ENCODE results near the gene RBM39.
A peak's percentile ranks its signal among the peaks of the same experiment; 100 is the strongest.
"Not testable (repeated sequence)": the region's sequence is repeated elsewhere in the genome, so short reads cannot be mapped to it uniquely, and the experiment has no call there.

Gene RBM39

DNA sequence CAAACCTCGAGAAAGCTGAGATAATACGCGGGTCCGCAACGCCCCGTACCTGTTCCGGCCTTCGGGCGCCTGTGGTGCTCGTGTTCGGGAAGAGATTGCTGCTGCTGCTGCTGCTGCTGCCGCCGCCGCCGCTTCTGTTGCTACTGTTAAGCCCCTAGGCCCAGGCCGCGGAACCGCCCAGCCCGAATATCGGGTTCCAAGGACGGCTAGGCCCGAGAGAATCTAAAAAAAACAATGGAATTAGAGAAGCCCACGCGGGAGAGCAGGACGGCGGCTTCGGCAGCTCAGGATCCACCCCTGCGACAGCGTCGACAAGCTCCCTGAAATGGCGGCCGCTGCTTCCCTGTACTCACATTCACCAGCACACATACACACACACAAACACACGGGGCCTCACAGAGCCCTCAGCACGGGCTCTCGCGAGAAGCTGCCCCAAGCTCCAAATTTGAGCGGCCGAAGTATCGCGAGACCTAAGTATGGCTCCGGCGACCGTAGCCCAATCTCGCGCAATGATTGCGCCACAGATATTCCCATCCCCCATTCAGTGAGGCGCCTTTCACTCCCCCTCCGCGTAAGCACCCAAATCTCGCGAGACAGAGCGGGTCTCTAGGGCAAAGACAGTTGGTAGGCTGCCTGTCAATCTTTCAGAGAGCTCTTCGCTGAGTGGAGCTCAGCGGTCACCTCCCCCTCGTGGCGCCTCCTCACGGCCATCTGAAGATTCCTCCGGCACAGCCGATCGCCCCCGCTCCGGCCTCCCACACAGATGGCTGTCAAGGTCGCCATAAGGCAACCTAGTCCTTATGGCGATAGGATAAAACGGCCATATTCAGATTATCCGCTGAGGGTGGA lies at the start of gene RBM39:
Gene RBM39 (minus strand): TSS at position 369 of the 849 bp plus-strand sequence. CDS start 1,386 bp downstream, outside the sequence.
- peak; percentile 99 for DNase-seq

DNA sequence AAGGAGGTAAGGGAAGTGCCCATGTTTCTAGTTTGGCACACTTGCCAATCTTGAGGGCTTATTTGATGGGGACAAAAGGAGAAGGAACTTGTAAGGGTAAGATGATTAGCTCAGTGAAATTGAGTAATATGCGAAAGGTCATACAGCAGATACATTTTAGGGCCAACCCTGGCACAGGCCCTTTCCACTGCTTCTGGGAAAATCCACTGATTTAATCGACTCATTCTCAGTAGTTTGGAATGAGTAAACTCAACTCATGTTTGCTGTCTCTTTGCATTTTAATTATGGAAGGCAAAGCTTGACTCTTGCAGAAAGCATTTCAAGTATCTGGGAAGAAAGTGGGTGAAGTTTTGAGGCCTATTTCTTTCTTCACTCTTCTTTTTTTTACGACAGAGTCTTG lies 49.8 kb upstream of the RBM39 start:
- no peak for DNase-seq

DNA sequence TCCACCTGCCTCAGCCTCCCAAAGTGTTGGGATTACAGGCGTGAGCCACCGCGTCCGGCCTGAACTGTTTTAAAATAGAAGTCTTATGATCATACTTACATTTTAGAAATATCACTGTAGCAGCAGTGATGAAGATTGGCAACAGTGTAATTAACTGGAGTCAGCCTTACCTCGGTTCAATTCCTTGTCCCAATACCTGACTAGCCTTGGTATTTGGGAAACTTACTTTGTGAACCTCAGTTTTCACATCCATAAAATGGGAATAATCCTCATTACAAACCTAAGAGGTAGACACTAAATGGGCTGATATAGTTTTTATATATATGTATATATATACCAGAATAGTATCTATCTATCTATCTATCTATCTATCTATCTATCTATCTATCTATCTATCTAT lies 49.0 kb upstream of the RBM39 start:
- DNase-seq = no peak

DNA sequence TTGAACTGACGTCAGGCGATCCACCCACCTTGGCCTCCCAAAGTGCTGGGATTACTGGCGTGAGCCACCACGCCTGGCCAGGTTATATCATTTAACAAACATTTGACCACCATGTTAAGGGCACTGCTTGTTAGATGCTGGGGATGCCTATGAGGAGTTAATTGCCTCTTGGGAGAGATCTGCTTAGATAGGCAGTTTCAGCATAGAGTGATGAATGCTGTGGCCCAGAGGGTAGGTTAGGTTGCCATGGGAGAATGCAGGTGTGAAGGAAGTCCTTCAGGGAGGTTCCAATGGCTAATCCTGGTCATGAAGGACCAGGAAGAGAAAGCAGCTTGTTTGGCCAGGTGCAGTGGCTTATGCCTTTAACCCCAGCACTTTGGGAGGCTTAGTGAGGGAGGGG lies 46.7 kb upstream of the RBM39 start:
- no peak for DNase-seq

DNA sequence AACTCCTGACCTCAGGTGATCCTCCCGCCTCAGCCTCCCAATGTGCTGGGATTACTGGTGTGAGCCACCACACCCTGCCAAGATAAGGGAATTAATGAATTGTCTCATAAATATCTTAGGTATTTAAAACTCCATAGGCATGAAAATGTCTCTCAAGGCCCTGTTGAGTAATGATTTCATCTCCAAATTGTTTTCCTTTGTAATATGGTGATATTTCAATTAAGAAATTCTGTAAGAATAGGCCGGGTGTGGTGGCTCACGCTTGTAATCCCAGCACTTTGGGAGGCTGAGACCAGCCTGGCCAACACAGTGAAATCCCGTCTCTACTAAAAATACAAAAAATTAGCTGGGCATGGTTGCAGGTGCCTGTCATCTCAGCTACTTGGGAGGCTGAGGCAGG lies 43.5 kb upstream of the RBM39 start:
- DNase-seq = not testable (repeated sequence)

DNA sequence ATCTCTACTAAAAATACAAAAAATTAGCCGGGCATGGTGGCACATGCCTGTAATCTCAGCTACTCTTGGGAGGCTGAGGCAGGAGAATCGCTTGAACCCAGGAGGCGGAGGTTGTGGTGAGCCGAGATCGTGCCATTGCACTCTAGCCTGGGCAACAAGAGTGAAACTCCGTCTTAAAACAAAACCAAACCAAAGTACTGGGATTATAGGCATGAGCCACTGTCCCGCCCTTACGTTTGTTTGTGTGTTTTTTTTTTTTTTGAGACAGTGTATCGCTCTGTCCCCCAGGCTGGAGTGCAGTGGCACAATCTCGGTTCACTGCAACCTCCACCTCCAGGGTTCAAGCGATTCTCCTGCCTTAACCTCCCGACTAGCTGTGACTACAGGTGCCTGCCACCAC lies 41.8 kb upstream of the RBM39 start:
- DNase-seq = not testable (repeated sequence)

DNA sequence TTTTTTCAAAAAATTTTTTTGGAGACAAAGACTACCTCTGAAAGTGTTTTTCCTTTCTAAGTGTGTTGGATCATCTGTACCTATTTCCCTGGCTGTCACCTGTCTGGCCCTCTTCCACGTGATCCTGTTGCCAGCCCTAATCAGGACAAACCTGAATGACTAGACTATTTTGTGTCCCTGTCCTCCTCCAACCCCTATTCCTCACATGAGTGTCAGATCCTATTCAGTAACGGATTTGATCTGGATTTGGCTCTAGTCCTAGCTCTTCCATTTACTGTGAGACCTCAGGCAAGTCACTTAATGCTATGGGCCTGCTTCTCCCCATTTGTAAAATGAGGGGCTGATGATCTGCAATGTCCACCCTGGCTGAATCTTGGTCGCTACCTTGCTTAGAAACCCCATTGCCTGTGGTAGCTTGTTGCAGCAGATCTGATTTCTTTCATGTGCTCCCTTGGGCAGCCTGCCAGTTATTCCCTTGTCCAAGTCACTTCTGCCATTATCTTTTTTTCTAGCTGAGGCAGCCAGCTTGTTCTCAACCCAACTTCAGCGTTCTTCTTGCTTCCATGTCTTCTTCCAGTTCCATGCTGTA lies 34.5 kb upstream of the RBM39 start:
- DNase-seq = no peak

DNA sequence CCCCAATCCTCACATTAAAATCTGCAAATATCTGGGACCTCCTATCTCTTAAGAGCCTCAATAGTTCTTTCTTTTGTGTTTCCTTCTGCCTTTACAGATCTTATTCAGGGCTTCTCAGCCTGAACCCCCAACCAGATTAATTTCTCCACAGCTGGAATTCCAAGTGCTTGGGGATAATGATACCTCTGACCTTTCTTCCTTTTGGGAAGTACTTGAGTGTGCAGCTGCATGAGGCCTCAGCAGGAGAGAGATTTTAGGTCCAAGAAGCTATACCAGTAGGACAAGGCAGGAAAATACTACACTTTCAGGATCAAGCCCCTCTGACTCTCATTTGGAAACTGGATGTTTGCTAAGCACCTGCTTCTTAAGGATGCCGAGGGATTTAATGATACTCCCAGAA lies 32.3 kb upstream of the RBM39 start:
- DNase-seq = no peak

DNA sequence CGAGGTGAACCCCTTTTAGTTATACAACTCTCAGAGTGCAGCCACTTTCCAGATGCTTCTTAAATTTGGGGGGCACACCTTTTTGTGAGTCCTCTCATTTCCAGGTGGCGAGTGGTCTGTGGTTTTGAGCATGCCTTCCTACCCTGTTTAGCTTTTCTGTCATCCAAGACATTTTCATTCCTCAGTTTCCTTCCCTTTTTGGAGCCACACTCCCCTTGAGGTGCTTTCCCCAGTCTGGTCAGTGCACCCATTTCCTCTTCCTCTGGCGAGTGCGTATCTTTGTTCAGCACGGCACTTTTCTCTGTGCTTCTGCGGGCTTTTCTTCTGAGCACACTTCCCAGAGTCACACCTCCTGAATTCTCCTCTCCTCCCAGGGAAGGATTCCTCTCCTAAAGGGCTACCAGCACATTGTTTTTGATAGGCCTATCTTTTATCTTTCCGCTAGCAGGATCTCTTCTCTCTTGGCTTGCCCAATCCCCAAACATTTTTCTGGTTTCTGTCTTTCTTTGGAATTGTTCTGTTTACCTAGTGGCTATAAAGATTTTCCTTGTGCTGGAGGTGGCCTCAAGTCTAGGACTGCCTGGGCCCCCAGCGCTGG lies 31.2 kb upstream of the RBM39 start:
- DNase-seq = no peak

DNA sequence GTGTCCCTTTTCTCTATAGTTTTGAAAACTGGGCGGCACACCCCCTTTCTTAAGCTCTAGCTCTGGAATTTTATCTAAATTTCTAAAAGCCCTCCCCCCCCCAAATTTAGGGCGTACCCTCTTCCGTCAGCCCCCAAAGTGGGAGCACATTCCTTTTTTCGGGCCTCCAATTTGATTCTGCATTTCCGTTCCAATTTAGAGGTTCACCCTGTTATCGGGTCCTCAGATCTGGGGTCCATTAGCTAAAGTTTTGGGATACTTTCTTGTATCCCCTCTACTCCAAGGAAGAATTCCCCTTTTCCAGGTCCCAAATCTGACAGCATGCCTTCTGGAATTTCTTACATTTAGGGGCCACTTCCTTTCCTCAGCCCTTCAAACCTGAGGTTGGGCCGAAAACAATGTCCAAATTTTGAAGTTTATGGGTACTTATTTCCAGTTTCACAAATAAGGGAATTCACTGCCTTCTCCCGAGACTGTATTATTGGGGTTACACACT lies 30.6 kb upstream of the RBM39 start:
- DNase-seq = no peak

DNA sequence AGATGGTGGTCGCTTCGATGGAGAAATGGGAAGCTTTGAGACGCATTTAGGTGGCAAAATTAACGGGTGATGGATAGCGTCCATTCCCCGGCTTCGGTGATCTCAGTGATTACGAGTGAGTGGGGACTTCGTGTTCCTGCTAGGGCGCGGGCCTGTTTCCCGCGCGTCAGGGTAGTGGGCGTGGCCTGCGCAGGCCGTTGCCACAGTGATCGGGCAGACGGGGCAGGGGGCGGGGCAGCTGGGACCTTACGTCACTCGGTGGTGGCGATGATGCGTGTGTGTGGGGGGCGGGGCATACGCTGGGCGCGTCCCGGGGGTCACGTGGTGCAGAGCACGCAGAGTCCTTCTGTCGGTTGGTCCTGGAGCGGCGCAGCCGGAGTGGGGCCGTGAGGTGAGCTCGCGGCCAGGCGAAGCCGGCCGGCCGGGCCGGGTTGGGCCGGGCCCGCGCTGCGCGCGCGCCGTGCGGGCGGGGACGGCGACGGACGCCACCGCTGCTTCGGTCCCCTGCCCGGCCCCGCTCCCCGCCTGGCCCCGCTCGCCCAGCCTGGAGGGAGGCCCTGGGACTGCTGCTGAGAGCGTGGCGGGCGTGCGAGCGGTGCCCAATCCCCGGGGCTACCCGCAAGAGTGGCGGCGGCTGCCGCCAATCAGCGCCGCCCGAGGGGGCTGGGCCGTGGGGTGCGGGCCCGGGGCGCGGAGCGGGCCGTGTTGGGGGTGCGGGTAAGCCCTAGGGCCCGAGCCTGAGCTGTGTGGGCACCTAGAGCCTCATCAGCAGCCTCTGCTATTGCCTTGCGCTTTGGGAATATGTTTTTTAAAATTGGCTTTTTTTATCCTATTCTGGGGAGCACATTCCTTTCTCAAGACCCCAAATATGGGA lies 29.9 kb upstream of the RBM39 start, which contains the start of gene PHF20:
Gene PHF20 (plus strand): TSS at position 327 of the 874 bp plus-strand sequence. CDS start 29,508 bp downstream, outside the sequence.
- DNase-seq = peak; percentile 63

DNA sequence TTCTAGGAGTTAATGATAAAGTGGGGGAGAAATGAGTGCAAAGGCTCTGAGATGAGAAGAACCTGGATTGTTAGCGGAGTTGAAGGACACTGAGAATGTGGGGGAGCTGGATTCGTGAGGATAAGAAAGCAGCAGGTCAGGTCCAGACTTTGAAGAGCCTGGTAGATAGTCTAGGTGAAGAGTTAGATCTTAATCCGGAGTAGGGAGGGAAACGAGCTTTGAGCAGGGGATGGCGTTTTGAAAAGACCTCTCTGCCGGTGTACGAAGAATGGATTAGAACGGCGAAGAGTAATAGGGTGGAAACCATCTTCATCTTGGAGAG lies 29.3 kb upstream of the RBM39 start:
- no peak for DNase-seq

DNA sequence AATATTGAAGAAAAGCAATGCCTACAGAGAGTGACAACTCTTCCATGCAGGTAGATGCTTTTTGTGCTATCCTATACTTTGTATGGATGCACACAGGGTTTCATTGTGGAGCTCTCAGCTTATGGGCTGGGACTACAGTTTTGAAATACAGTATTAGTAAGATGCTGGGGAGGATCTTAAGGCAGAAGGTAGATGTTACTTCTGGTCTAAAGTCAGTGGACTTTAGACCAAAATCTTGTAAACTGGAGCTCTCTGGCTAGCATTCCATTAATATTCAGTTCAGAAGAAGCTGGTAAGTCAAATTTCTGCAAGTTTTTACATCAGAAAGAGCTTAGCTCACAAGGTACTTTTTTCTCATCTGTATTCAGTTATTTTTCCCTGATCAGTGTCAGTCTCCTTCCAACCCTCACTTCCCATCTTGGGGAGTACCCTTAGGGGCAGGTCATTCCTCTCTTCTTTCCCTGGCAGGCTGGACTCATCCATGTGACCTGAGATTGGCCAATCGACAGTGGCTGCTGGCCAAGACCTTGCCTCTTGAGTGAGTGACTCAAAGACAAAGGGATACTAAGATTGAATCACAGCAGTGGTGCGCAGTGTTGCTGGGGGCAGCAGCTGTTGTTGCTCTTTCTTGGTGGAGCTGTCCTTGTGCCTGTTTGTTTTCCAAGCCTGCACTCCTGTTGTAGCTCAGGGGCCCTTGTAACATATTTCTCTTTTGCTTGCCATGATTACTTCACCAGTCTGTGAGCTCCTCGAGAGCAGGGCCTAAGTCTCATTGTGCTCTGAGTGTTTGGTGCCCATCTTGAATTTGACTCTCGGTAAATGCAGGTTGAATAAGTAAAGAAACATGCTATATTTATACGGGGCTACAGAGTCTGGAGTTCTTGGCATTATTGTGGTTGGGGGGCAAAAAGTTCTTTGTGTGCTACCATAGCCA lies 26.9 kb upstream of the RBM39 start:
- peak; percentile 43 for DNase-seq

DNA sequence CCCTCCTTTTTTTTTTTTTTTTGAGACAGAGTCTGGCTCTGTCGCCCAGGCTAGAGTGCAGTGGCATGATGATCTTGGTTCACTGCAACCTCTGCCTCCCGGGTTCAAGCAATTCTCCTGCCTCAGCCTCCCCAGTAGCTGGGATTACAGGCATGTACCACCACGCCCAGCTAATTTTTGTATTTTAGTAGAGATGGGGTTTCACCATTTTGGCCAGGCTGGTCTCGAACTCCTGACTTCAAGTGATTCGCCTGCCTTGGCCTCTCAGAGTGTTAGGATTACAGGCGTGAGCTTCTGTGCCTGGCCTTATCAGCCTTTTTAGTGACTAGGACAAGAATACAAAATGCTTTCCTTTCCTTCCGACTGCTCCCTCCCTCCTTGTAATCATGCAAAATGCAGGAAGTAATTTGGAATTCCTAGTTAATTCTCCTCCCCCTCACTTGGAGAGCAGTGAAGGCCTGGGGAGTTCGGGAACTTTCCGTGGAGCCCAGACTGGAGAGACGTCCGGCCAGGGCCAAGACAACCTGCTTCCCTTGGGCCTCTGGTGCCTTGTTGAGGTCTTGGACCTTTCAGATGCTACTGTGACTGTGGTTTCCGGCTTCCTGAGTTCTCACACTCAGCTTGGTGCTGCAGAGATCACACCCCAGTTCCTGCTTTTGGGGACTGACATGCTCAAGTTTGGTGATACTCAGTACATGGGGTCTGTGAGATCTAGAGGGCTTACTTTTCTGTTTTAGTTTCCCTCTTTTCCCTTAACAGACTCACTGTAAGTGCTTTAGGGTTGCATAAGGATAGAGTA lies 25.8 kb upstream of the RBM39 start:
- DNase-seq = no peak

DNA sequence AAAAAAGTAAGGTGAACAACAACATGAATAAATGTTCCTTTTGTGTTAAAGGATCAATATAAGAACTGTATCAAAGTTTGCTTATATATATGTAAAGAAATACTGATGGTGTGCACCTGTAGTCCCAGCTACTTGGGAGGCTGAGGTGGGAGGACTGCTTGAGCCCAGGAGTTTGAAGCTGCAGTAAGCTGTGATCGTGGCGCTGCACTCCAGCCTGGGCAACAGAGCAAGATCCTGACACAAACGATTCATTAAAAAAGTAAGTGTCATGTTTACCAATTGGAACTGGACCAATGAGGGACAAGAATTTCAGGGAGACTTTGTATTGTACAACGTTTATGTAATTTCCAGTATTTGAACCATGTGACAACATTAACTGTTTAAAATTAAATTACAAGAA lies 24.8 kb upstream of the RBM39 start:
- DNase-seq = no peak

DNA sequence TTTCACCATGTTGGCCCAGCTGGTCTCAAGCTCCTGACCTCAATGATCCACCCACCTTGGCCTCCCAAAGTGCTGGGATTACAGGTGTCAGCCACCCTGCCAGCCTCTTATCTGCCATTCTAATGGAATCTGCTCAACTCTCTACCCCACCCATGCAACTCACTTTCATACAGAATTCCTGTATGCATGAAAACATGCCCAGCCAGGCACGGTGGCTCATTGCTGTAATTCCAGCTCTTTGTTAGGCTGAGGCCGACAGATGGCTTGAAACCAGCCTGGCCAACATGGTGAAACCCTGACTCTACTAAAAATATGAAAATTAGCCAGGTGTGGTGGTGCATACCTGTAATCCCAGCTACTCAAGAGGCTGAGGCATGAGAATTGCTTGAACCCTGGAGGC lies 22.9 kb upstream of the RBM39 start:
- not testable (repeated sequence) for DNase-seq

DNA sequence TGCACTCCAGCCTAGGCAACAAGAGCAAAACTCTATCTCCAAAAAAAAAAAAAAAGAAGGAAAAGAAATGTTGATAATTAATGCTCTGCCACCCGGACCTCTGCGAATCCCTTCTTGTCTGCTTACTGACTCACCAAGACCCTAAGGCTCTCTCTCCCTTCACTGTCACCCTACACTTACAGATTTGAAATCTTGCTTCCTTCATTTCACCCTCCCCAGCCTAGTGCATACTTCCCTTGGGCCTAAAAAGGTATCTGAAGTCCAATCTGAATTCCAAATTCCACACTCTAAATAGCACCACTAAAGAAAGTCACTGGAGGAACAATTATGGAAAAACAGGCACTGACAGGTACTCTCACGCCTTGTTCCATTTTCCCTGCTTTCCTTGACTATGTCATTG lies 20.4 kb upstream of the RBM39 start:
- no peak for DNase-seq

DNA sequence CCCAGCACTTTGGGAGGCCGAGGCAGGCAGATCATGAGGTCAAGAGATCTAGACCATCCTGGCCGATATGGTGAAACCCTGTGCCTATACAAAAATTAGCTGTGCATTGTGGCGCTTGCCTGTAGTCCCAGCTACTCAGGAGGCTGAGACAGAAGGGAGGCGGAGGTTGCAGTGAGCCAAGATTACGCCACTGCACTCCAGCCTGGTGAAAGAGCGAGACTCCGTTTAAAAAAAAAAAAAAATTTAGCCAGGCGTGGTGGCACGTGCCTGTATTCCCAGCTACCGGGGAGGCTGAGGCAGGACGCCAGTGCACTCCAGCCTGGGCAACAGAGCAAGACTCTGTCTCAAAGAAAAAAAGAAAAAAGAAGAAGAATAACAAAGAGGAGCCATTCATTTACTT lies 19.5 kb upstream of the RBM39 start:
- not testable (repeated sequence) for DNase-seq

DNA sequence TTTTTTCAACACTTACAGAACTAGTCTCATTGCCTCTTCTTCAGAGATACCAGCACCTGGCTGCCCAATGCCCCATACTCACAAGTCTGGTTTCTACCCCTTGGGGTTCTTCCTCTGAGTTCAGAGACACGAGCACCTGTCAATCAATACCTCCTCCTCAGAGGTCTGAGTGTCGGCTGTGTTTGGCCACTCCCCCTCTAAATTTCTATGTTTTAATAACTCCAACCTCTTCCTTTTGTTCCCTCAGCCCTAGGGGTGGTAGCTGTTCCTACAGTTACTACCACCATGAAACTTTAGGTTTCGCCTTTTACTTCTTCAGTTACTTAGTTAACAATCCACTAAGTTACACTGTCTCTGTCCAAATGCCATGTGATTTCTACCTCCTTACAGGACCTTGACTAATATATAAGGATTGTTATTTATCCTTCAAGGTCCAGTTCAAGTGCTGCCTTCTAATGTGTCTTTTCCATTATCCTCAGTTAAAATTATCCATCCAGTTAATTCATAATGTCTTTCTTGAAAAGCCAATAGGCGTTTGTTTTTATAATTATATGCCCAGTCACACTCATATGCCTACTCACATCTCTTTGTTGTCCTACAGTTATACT lies 15.1 kb upstream of the RBM39 start:
- DNase-seq = no peak

DNA sequence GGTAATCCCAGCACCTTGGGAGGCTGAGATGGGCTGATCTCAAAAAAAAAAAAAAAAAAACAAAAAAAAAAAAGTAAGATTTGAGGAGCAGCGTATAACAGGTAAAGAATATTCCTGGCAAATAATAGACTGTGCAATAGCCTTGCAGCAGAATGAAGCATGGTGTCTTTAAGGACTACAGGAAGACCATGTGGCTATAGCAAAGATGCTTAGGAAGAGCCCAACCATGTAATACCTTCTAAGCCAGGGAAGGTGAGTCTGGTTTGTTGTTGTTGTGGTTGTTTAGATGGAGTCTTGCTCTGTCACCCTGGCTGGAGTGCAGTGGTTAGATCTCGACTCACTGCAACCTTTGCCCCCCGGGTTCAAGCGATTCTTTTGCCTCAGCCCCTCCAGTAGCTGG lies 14.3 kb upstream of the RBM39 start:
- no peak for DNase-seq

DNA sequence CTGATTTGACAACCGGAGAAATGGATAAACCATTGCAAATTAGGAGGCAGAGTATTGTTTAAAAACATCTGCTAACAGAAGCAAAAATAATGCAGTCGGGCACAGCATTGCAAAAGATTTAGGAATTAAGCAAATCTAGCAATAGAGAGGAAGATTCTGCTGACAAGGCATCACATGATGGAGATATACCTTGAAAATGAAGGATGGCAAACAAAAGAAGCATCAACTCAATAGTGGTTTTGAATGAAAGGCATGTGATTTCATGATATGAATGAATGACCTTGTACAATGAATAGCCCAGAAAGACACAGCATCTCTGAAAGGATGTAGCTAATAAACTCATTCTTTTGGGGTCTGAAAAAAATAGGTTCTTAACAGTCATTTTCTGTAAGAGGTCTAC lies 8.6 kb upstream of the RBM39 start:
- DNase-seq = no peak

Data from SHP77 treated with DMSO at 0.1 percent for 48 hours (cell line).